Neural progenitor cell (in vitro differentiated cells): Measurements from ENCODE around the gene RASGRF1. TPM values are rescaled to one million over a fixed set of nuclear protein-coding genes. Genes with fewer than 3 reads are reported as not detected.
A peak's percentile ranks its signal among the peaks of the same experiment; 100 is the strongest.

Experiments used
- DNase-seq: peaks from one replicate; pipeline ENCODE4 v3.0.0-alpha.2; 2016; ENCODE audit warnings: low spot score
- H2AFZ ChIP-seq: fragments of 200-600 bp; sonication (generic); replicated peaks from 2 replicates; pipeline ENCODE4 v1.6.1; 2016; ENCODE audit warnings: antibody characterized with exemption
- H3F3A ChIP-seq: fragments of 200-600 bp; sonication (generic); 2 replicates; pipeline ENCODE4 v1.6.1; 2016; ENCODE audit warnings: antibody characterized with exemption, low read depth
- H3K27ac ChIP-seq: fragments of 200-600 bp; sonication (generic); 2 replicates; pipeline ENCODE4 v1.5.1; 2016; ENCODE audit warnings: mild to moderate bottlenecking
- H3K27me3 ChIP-seq: fragments of 200-600 bp; sonication (generic); 2 replicates; pipeline ENCODE4 v1.6.1; 2016; ENCODE audit warnings: mild to moderate bottlenecking, moderate library complexity
- H3K36me3 ChIP-seq: fragments of 200-600 bp; sonication (generic); 2 replicates; pipeline ENCODE4 v1.5.1; 2016
- H3K4me1 ChIP-seq: fragments of 200-600 bp; sonication (generic); 2 replicates; pipeline ENCODE4 v1.6.1; 2016; ENCODE audit warnings: mixed run types
- H3K4me2 ChIP-seq: fragments of 200-600 bp; sonication (generic); 2 replicates; pipeline ENCODE4 v1.6.1; 2016
- H3K4me3 ChIP-seq: fragments of 200-600 bp; sonication (generic); 2 replicates; pipeline ENCODE4 v1.5.1; 2016
- H3K79me2 ChIP-seq: fragments of 200-600 bp; sonication (generic); 2 replicates; pipeline ENCODE4 v1.6.1; 2016; ENCODE audit warnings: low read depth
- H3K9ac ChIP-seq: fragments of 200-600 bp; sonication (generic); 2 replicates; pipeline ENCODE4 v1.6.1; 2016
- H3K9me3 ChIP-seq: fragments of 200-600 bp; sonication (generic); 2 replicates; pipeline ENCODE4 v1.5.1; 2016; ENCODE audit warnings: low read depth
- H4K20me1 ChIP-seq: fragments of 200-600 bp; sonication (generic); 2 replicates; pipeline ENCODE4 v1.6.1; 2016; ENCODE audit warnings: low read depth
- H3K27ac Mint-ChIP-seq: 3 replicates; pipeline ENCODE4 v1.8.0; 2021; ENCODE audit warnings: mixed read lengths
- H3K27me3 Mint-ChIP-seq: 2 replicates; pipeline ENCODE4 v1.8.0; 2022; ENCODE audit warnings: low read depth, mild to moderate bottlenecking, inconsistent platforms, moderate library complexity, mixed read lengths; ENCODE audit not compliant: insufficient read depth
- H3K36me3 Mint-ChIP-seq: 3 replicates; pipeline ENCODE4 v1.8.0; 2021; ENCODE audit warnings: mixed read lengths
- H3K4me1 Mint-ChIP-seq: 3 replicates; pipeline ENCODE4 v1.8.0; 2021; ENCODE audit warnings: mixed read lengths
- H3K4me3 Mint-ChIP-seq: 3 replicates; pipeline ENCODE4 v1.8.0; 2021; ENCODE audit warnings: mild to moderate bottlenecking, moderate library complexity, mixed read lengths
- H3K9me3 Mint-ChIP-seq: 3 replicates; pipeline ENCODE4 v1.8.0; 2020; ENCODE audit warnings: mixed read lengths
- EZH2 ChIP-seq: fragments of 200-600 bp; sonication (generic); IDR thresholded peaks from 2 replicates; pipeline ENCODE4 v1.6.1; 2017; ENCODE audit warnings: antibody characterized with exemption, mild to moderate bottlenecking, moderate library complexity
- EZH2phosphoT487 ChIP-seq: fragments of 200-600 bp; sonication (generic); IDR thresholded peaks from 2 replicates; pipeline ENCODE4 v1.6.1; 2017; ENCODE audit warnings: antibody characterized with exemption
- total RNA-seq: library from RNA; depleted of rRNA; stranded (reverse); fragments of >200 nt; gene quantifications from 2 replicates; pipeline ENCODE4 v1.2.3, GENCODE V29; 2015; ENCODE audit warnings: low replicate concordance
- TF ChIP-seq, protein P1 (sequence below): fragments of 200-600 bp; sonication (generic); IDR thresholded peaks from 2 replicates; pipeline ENCODE4 v1.5.1; 2017; ENCODE audit warnings: antibody characterized with exemption, mild to moderate bottlenecking

The RASGRF1 gene
- total RNA-seq, 1 donor from 2014 or later, result 0.22 TPM

DNA sequence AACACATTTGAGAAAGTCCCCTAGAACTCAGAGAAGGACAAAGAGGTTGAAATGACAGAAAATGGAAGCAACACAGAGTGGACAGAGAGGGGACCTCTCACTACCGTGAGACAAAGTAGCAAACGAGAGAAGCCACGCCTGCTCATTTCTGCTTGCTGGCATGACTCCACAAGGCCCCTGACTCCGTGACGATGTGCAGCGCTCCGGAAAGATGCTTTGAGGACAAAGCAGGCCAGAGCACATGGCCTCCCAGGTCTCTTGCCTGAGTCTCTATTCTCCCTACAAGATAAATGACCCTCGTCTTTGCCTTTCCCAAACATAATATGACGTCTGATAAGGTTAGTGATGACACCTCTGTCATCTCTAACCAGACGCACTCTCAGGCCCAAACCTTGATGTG is 81.9 kb downstream of the RASGRF1 start:
- Histone ChIP-seq H4K20me1 (no peaks in the 10 kb centered on the region), H3K4me1 (no peaks in the 10 kb centered on the region), H3K27ac (no peak overlapping the region), H3F3A (no peaks in the 10 kb centered on the region), H3K4me2 (no peak overlapping the region), H3K79me2 (no peaks in the 10 kb centered on the region), H3K36me3 (no peaks in the 10 kb centered on the region), H3K27me3 (no peaks in the 10 kb centered on the region), H2AFZ (peak overlapping the region; percentile 72), H3K9ac (no peak overlapping the region), H3K9me3 (no peaks in the 10 kb centered on the region), H3K4me3 (no peak overlapping the region)
- peaks cover 25% of the 10 kb centered on the region for H3K4me1 Mint-ChIP-seq
- peaks cover 12% of the 10 kb centered on the region for H3K27me3 Mint-ChIP-seq
- H3K36me3 Mint-ChIP-seq, result no peaks in the 10 kb centered on the region
- no peak for TF ChIP-seq EZH2
- H3K4me3 Mint-ChIP-seq, result no peak overlapping the region
- peak overlapping the region; percentile 85 for H3K27ac Mint-ChIP-seq
- no peaks in the 10 kb centered on the region for H3K9me3 Mint-ChIP-seq
- DNase-seq, result peak; percentile 40

DNA sequence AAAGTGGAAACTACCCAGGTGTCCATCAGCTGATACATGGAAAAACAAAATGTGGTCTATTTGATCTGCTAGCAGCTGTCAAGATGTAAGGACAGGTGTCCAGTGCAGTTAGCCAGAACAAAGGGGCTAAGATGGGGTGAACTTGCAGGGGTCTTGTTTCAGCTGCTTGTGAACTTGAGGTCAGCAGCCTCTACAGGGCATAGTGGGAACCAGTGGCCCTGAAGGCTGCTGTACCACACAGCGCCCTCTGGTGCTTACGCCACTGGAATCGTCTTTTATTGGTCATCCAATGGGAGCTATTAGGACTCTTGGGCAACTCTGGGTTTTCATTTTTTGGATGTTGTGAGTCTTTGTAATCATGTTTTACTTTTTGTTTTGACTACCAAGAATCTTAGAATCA is 83.5 kb downstream of the RASGRF1 start:
- peak; percentile 74 for DNase-seq
- H3K79me2 ChIP-seq, result no peaks in the 10 kb centered on the region
- TF ChIP-seq, protein P1, sequence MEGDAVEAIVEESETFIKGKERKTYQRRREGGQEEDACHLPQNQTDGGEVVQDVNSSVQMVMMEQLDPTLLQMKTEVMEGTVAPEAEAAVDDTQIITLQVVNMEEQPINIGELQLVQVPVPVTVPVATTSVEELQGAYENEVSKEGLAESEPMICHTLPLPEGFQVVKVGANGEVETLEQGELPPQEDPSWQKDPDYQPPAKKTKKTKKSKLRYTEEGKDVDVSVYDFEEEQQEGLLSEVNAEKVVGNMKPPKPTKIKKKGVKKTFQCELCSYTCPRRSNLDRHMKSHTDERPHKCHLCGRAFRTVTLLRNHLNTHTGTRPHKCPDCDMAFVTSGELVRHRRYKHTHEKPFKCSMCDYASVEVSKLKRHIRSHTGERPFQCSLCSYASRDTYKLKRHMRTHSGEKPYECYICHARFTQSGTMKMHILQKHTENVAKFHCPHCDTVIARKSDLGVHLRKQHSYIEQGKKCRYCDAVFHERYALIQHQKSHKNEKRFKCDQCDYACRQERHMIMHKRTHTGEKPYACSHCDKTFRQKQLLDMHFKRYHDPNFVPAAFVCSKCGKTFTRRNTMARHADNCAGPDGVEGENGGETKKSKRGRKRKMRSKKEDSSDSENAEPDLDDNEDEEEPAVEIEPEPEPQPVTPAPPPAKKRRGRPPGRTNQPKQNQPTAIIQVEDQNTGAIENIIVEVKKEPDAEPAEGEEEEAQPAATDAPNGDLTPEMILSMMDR, result peak; percentile 77
- TF ChIP-seq EZH2, result no peak
- no peaks in the 10 kb centered on the region for H3F3A ChIP-seq
- no peak overlapping the region for H3K4me3 ChIP-seq
- H3K9me3 ChIP-seq, result no peaks in the 10 kb centered on the region
- H3K4me2 ChIP-seq, result no peak overlapping the region
- H4K20me1 ChIP-seq, result no peaks in the 10 kb centered on the region
- no peak overlapping the region for H3K27ac Mint-ChIP-seq
- H3K4me1 Mint-ChIP-seq, result peaks cover 28% of the 10 kb centered on the region
- H2AFZ ChIP-seq, result no peak overlapping the region
- H3K27ac ChIP-seq, result no peak overlapping the region
- H3K27me3 ChIP-seq, result no peaks in the 10 kb centered on the region
- H3K27me3 Mint-ChIP-seq, result peaks cover 13% of the 10 kb centered on the region
- no peaks in the 10 kb centered on the region for H3K36me3 ChIP-seq
- no peak overlapping the region for H3K9ac ChIP-seq
- no peaks in the 10 kb centered on the region for H3K9me3 Mint-ChIP-seq
- no peaks in the 10 kb centered on the region for H3K36me3 Mint-ChIP-seq
- no peak overlapping the region for H3K4me3 Mint-ChIP-seq
- no peaks in the 10 kb centered on the region for H3K4me1 ChIP-seq

DNA sequence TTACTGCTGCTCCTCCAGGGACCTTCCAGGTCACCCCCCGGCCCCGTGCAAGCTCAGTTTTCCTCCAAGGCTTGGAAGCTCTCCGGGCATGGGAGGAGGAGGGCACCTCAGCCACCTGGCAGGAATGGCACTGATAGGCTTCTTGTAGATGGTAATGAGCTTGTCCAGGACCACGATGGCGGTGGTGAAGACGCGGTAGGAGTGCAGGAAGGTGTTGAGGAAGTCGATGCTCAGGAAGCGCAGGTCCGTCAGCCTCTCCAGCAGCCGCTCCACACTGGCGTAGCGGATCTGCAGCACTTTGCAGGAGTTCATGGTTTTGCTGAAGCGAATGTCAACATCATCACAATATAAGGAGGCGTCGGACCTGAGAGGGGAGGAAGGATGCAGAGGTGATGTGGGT is 84.5 kb downstream of the RASGRF1 start:
- DNase-seq, result no peak
- Histone ChIP-seq H3K79me2 (no peaks in the 10 kb centered on the region), H3F3A (no peaks in the 10 kb centered on the region), H4K20me1 (no peaks in the 10 kb centered on the region), H3K9me3 (no peaks in the 10 kb centered on the region), H3K9ac (no peak overlapping the region), H3K36me3 (no peaks in the 10 kb centered on the region), H3K4me1 (no peaks in the 10 kb centered on the region), H2AFZ (no peak overlapping the region), H3K4me2 (no peak overlapping the region), H3K27ac (no peak overlapping the region), H3K27me3 (no peaks in the 10 kb centered on the region), H3K4me3 (no peak overlapping the region)
- peaks cover 13% of the 10 kb centered on the region for H3K27me3 Mint-ChIP-seq
- H3K4me1 Mint-ChIP-seq, result peaks cover 29% of the 10 kb centered on the region
- no peaks in the 10 kb centered on the region for H3K9me3 Mint-ChIP-seq
- TF ChIP-seq, protein P1, result no peak
- no peak for TF ChIP-seq EZH2phosphoT487
- TF ChIP-seq EZH2, result no peak
- H3K36me3 Mint-ChIP-seq, result no peaks in the 10 kb centered on the region
- peak overlapping the region; percentile 23 for H3K4me3 Mint-ChIP-seq
- no peak overlapping the region for H3K27ac Mint-ChIP-seq

DNA sequence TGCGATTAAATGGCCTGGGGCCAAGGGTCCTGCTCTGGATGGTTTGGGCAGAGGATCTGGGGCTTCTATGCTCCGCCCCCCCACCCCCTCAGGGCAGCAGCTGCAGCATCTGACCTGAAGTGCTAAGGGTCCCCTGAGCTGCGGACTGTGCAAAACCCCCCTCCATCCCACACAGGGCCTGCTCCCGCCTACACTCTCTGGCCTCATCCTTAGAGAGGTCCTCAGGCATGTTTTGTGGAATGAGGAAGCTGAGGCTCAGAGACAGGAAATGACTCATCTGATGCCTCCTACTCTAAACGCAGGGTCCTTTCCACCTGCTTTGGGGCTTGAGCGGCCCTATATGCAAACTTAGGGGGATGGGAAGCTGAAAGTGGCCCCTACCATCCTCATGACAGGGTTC is 86.2 kb downstream of the RASGRF1 start:
- no peak overlapping the region for H3K4me3 ChIP-seq
- H3K27me3 ChIP-seq, result no peaks in the 10 kb centered on the region
- no peak overlapping the region for H3K27ac ChIP-seq
- H3K9ac ChIP-seq, result no peak overlapping the region
- H4K20me1 ChIP-seq, result no peaks in the 10 kb centered on the region
- Mint-ChIP-seq H3K27me3 (peaks cover 11% of the 10 kb centered on the region), H3K27ac (peak overlapping the region; percentile 66), H3K9me3 (no peaks in the 10 kb centered on the region), H3K36me3 (no peaks in the 10 kb centered on the region), H3K4me3 (no peak overlapping the region), H3K4me1 (peaks cover 45% of the 10 kb centered on the region)
- TF ChIP-seq EZH2 (no peak), EZH2phosphoT487 (no peak)
- TF ChIP-seq, protein P1, result no peak
- no peaks in the 10 kb centered on the region for H3K79me2 ChIP-seq
- no peaks in the 10 kb centered on the region for H3K36me3 ChIP-seq
- no peaks in the 10 kb centered on the region for H3F3A ChIP-seq
- no peaks in the 10 kb centered on the region for H3K9me3 ChIP-seq
- no peak overlapping the region for H3K4me2 ChIP-seq
- DNase-seq, result no peak
- H3K4me1 ChIP-seq, result peaks cover 16% of the 10 kb centered on the region
- no peak overlapping the region for H2AFZ ChIP-seq
